Fibroblast of lung (primary cell): ENCODE results near the gene KLHL34.

ENCODE experiments used
- CTCF ChIP-seq, 2 donors: IDR thresholded peaks in 1 of 2; conservative IDR thresholded peaks in 1 of 2; 1 replicate in 1 of 2; 2 replicates in 1 of 2; pipeline ENCODE4 v1.5.1; 2011 to 2012; ENCODE audit warnings: low read length in 2 of 2, control low read depth in 1 of 2, inconsistent platforms in 1 of 2, low read depth in 1 of 2, mild to moderate bottlenecking in 1 of 2
- EZH2 ChIP-seq: IDR thresholded peaks from 2 replicates; pipeline ENCODE4 v1.5.1; 2012; ENCODE audit warnings: low read length, control low read depth, mild to moderate bottlenecking; ENCODE audit errors: missing control alignments

GRCh38 chrX:21675931-21676330 lies 17.8 kb upstream of the KLHL34 start:
- TF ChIP-seq CTCF (conservative IDR thresholded peaks at IDR 0.05 in 1 of 2, IDR thresholded peaks at IDR 0.05 in 1 of 2; ENCODE audit: low read depth in 1 of 2, low read length in 2 of 2), result no peak
- no peak for TF ChIP-seq EZH2
